GM19240 (cell line): ENCODE measurements around the gene SPAG5.
"Not testable (repeated sequence)": the region's sequence is repeated elsewhere in the genome, so short reads cannot be mapped to it uniquely, and the experiment has no call there.

Experiments
- DNase-seq: peaks from one replicate; pipeline ENCODE4 v3.0.0; 2011; ENCODE audit warnings: low spot score; ENCODE audit not compliant: insufficient read length

Gene SPAG5

GRCh38 chr17:28610376-28610775 lies 11.6 kb upstream of the SPAG5 start:
- DNase-seq: no peak

GRCh38 chr17:28604031-28604430 lies 5.2 kb upstream of the SPAG5 start:
- not testable (repeated sequence) for DNase-seq

GRCh38 chr17:28599311-28600184 lies 723 bp upstream of the SPAG5 start:
- DNase-seq: peak; percentile 59

- DNase-seq: no peak
These were observed 436 bp downstream of the SPAG5 start for GRCh38 chr17:28598389-28598788.

- DNase-seq: no peak
These were observed 1.0 kb downstream of the SPAG5 start for GRCh38 chr17:28597606-28598383.

GRCh38 chr17:28592260-28592659 lies 6.6 kb downstream of the SPAG5 start:
- DNase-seq: no peak

- no peak for DNase-seq
These were observed 13.0 kb downstream of the SPAG5 start for GRCh38 chr17:28585851-28586250.

- no peak for DNase-seq
These were observed 14.4 kb downstream of the SPAG5 start for GRCh38 chr17:28584434-28584833.

- no peak for DNase-seq
These were observed 16.3 kb downstream of the SPAG5 start for GRCh38 chr17:28582513-28582912.

- DNase-seq: no peak
These were observed 17.9 kb downstream of the SPAG5 start for GRCh38 chr17:28580959-28581358.

- no peak for DNase-seq
These were observed 19.3 kb downstream of the SPAG5 start for GRCh38 chr17:28579526-28579925.

GRCh38 chr17:28578246-28579195 lies 20.3 kb downstream of the SPAG5 start:
- no peak for DNase-seq

GRCh38 chr17:28577466-28577824 lies 21.4 kb downstream of the SPAG5 start:
- no peak for DNase-seq

GRCh38 chr17:28576758-28577465 lies 21.9 kb downstream of the SPAG5 start, which contains the start of gene ALDOC:
Gene ALDOC, minus strand, starts transcription at chr17:28576895. Its CDS starts 1,363 bp downstream, at chr17:28575532.
- peak; percentile 91 for DNase-seq

GRCh38 chr17:28576016-28576415 lies 22.8 kb downstream of the SPAG5 start:
- DNase-seq: not testable (repeated sequence)

GRCh38 chr17:28575126-28575795 lies 23.6 kb downstream of the SPAG5 start:
- no peak for DNase-seq

GRCh38 chr17:28574526-28574925 lies 24.3 kb downstream of the SPAG5 start:
- no peak for DNase-seq

GRCh38 chr17:28573966-28574480 lies 24.8 kb downstream of the SPAG5 start:
- no peak for DNase-seq

- DNase-seq: no peak
These were observed 25.3 kb downstream of the SPAG5 start for GRCh38 chr17:28573521-28573920.

GRCh38 chr17:28573040-28573380 lies 25.8 kb downstream of the SPAG5 start:
- no peak for DNase-seq
